GM12878 (cell line): Measurements from ENCODE around the gene AGPAT2.
"Not testable (repeated sequence)": the region's sequence is repeated elsewhere in the genome, so short reads cannot be mapped to it uniquely, and the experiment has no call there.

Experiments
- ASH2L ChIP-seq: fragments of 300-600, 200-600 bp; sonication (generic); IDR thresholded peaks from 2 replicates; pipeline ENCODE4 v1.6.1; 2017; ENCODE audit warnings: low read depth, mild to moderate bottlenecking, borderline replicate concordance
- CEBPB ChIP-seq, 2 experiments: fragments of 150-350 bp in 1 of 2; IDR thresholded peaks; 2 replicates each; pipeline ENCODE4 v1.6.1; 2012 to 2014; ENCODE audit warnings: low read depth in 2 of 2, low read length in 2 of 2, borderline replicate concordance in 1 of 2, inconsistent platforms in 1 of 2
- EP300 ChIP-seq, 2 experiments: fragments of 150-350 bp in 1 of 2; IDR thresholded peaks; 2 replicates each; pipeline ENCODE4 v1.6.1; 2011 to 2012; ENCODE audit warnings: low read depth in 2 of 2, low read length in 2 of 2, borderline replicate concordance in 1 of 2, improper control_type of control experiment in 1 of 2, inconsistent platforms in 1 of 2; ENCODE audit not compliant: control insufficient read depth in 1 of 2
- NFYB ChIP-seq: IDR thresholded peaks from 2 replicates; pipeline ENCODE4 v1.6.1; 2011; ENCODE audit warnings: low read depth, mild to moderate bottlenecking, low read length, improper control_type of control experiment, moderate library complexity; ENCODE audit not compliant: insufficient read depth
- TAF1 ChIP-seq: IDR thresholded peaks from 2 replicates; pipeline ENCODE4 v1.6.1; 2011; ENCODE audit warnings: mild to moderate bottlenecking, low read depth, low read length, borderline replicate concordance
- TCF7 ChIP-seq: IDR thresholded peaks from 2 replicates; pipeline ENCODE4 v1.6.1; 2014; ENCODE audit warnings: antibody characterized with exemption, borderline replicate concordance
- YY1 ChIP-seq: IDR thresholded peaks from 2 replicates; pipeline ENCODE4 v1.6.1; 2011; ENCODE audit warnings: low read depth, mild to moderate bottlenecking, low read length
- TF ChIP-seq, protein P1 (sequence below), 3 experiments: IDR thresholded peaks in 2 of 3; conservative IDR thresholded peaks in 1 of 3; 2 replicates each; pipeline ENCODE4 v1.5.1; 2011; ENCODE audit warnings: low read depth in 3 of 3, low read length in 3 of 3, mild to moderate bottlenecking in 3 of 3, control low read depth in 2 of 3, moderate library complexity in 2 of 3, inconsistent platforms in 1 of 3, mixed read lengths in 1 of 3; ENCODE audit not compliant: control insufficient read depth in 2 of 3, insufficient read depth in 1 of 3; ENCODE audit errors: extremely low read depth in 1 of 3

DNA sequence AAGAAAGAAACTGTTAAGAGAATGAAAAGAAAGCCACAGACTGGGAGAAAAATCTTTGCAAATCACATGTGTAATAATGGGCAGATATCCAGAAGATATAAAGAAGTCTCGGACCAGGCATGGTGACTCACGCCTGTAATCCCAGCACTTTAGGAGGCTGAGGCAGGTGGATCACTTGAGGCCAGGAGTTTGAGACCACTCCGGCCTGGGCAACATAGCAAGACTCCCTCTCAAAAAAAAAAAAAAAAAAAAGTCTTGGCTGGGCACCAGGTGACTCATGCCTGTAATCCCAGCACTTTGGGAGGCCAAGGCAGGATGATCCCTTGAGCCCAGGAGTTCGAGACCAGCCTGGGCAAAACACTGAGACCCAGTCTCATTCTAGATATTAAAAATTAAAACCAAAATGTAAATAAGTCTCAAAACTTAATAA, 24.0 kb upstream of the AGPAT2 start:
- not testable (repeated sequence) for TF ChIP-seq YY1; NFYB; ASH2L; EP300 (IDR thresholded peaks at IDR 0.05; ENCODE audit: borderline replicate concordance in 1 of 2, control insufficient read depth in 1 of 2, low read depth in 2 of 2, low read length in 2 of 2); TAF1; TCF7; CEBPB (IDR thresholded peaks at IDR 0.05; ENCODE audit: borderline replicate concordance in 1 of 2, low read depth in 2 of 2, low read length in 2 of 2)
- TF ChIP-seq, protein P1, sequence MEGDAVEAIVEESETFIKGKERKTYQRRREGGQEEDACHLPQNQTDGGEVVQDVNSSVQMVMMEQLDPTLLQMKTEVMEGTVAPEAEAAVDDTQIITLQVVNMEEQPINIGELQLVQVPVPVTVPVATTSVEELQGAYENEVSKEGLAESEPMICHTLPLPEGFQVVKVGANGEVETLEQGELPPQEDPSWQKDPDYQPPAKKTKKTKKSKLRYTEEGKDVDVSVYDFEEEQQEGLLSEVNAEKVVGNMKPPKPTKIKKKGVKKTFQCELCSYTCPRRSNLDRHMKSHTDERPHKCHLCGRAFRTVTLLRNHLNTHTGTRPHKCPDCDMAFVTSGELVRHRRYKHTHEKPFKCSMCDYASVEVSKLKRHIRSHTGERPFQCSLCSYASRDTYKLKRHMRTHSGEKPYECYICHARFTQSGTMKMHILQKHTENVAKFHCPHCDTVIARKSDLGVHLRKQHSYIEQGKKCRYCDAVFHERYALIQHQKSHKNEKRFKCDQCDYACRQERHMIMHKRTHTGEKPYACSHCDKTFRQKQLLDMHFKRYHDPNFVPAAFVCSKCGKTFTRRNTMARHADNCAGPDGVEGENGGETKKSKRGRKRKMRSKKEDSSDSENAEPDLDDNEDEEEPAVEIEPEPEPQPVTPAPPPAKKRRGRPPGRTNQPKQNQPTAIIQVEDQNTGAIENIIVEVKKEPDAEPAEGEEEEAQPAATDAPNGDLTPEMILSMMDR (IDR thresholded peaks at IDR 0.05 in 2 of 3, conservative IDR thresholded peaks at IDR 0.05 in 1 of 3; ENCODE audit: control insufficient read depth in 2 of 3, extremely low read depth in 1 of 3, insufficient read depth in 1 of 3, low read depth in 3 of 3, low read length in 3 of 3), result not testable (repeated sequence)
